SK-N-SH (cell line): ENCODE results near the gene GLIS1.

Experiments
- FOXM1 ChIP-seq: IDR thresholded peaks from 2 replicates; pipeline ENCODE4 v1.4.0; 2012; ENCODE audit warnings: low read depth, mild to moderate bottlenecking
- GATA2 ChIP-seq: sonication (generic); formaldehyde crosslinking; IDR thresholded peaks from 2 replicates; pipeline ENCODE4 v1.5.0; 2020; ENCODE audit warnings: mild to moderate bottlenecking, missing genetic modification reagents
- JUND ChIP-seq: IDR thresholded peaks from 2 replicates; pipeline ENCODE4 v1.4.0; 2012
- POLR2AphosphoS5 ChIP-seq: IDR thresholded peaks from 2 replicates; pipeline ENCODE4 v1.6.1; 2012; ENCODE audit warnings: low read depth, low read length
- RAD21 ChIP-seq: IDR thresholded peaks from 2 replicates; pipeline ENCODE4 v1.6.1; 2012; ENCODE audit warnings: mild to moderate bottlenecking, low read length
- RFX5 ChIP-seq: IDR thresholded peaks from 2 replicates; pipeline ENCODE4 v1.6.1; 2012; ENCODE audit warnings: mild to moderate bottlenecking, improper control_type of control experiment, low read length
- RXRA ChIP-seq: IDR thresholded peaks from 2 replicates; pipeline ENCODE4 v1.4.0; 2012; ENCODE audit warnings: low read depth, mild to moderate bottlenecking, borderline replicate concordance
- SMC3 ChIP-seq: IDR thresholded peaks from 2 replicates; pipeline ENCODE4 v1.6.1; 2012; ENCODE audit warnings: low read depth, low read length, improper control_type of control experiment
- YY1 ChIP-seq: IDR thresholded peaks from 2 replicates; pipeline ENCODE4 v1.4.0; 2012; ENCODE audit warnings: low read depth, mild to moderate bottlenecking
- TF ChIP-seq, protein P1 (sequence below): fragments of 200-600 bp; sonication (generic); IDR thresholded peaks from 2 replicates; pipeline ENCODE4 v1.6.1; 2017; ENCODE audit warnings: antibody characterized with exemption, mild to moderate bottlenecking, moderate library complexity
- TF ChIP-seq, protein P2 (sequence below): IDR thresholded peaks from 2 replicates; pipeline ENCODE4; 2012
- TF ChIP-seq, protein P3 (sequence below): IDR thresholded peaks from 2 replicates; pipeline ENCODE4 v1.4.0; 2012; ENCODE audit warnings: low read depth
- TF ChIP-seq, protein P4 (sequence below): IDR thresholded peaks from 2 replicates; pipeline ENCODE4 v1.6.1; 2012; ENCODE audit warnings: mild to moderate bottlenecking, low read depth, low read length, moderate library complexity

DNA sequence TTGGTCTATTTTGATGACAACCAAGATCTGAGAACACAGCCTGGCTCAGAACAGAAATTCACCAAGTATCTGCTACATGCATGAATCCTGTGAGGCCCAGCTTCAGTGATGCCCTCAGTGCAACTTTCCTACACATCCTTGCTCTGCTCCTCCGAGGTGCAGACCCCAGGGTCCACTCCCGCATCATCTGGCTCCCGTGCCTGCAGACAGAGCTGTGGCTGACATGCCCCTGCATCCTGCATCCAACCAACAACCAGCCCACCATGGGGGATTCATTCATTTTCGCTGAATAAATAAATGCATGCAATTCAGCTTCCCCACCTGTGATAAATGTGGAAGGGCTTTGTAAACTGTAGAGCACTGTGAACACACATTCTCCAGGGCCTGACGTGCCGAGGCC lies 112.3 kb downstream of the GLIS1 start:
- TF ChIP-seq GATA2 (CRISPR knock-in tag) (no peak), POLR2AphosphoS5 (no peak), JUND (no peak), RAD21 (no peak), RXRA (no peak), FOXM1 (no peak), SMC3 (no peak), RFX5 (no peak), YY1 (no peak)
- TF ChIP-seq, protein P1, sequence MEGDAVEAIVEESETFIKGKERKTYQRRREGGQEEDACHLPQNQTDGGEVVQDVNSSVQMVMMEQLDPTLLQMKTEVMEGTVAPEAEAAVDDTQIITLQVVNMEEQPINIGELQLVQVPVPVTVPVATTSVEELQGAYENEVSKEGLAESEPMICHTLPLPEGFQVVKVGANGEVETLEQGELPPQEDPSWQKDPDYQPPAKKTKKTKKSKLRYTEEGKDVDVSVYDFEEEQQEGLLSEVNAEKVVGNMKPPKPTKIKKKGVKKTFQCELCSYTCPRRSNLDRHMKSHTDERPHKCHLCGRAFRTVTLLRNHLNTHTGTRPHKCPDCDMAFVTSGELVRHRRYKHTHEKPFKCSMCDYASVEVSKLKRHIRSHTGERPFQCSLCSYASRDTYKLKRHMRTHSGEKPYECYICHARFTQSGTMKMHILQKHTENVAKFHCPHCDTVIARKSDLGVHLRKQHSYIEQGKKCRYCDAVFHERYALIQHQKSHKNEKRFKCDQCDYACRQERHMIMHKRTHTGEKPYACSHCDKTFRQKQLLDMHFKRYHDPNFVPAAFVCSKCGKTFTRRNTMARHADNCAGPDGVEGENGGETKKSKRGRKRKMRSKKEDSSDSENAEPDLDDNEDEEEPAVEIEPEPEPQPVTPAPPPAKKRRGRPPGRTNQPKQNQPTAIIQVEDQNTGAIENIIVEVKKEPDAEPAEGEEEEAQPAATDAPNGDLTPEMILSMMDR: no peak
- TF ChIP-seq, protein P2, sequence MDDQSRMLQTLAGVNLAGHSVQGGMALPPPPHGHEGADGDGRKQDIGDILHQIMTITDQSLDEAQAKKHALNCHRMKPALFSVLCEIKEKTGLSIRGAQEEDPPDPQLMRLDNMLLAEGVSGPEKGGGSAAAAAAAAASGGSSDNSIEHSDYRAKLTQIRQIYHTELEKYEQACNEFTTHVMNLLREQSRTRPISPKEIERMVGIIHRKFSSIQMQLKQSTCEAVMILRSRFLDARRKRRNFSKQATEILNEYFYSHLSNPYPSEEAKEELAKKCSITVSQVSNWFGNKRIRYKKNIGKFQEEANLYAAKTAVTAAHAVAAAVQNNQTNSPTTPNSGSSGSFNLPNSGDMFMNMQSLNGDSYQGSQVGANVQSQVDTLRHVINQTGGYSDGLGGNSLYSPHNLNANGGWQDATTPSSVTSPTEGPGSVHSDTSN: no peak
- TF ChIP-seq, protein P3, sequence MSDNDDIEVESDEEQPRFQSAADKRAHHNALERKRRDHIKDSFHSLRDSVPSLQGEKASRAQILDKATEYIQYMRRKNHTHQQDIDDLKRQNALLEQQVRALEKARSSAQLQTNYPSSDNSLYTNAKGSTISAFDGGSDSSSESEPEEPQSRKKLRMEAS: no peak
- TF ChIP-seq, protein P4, sequence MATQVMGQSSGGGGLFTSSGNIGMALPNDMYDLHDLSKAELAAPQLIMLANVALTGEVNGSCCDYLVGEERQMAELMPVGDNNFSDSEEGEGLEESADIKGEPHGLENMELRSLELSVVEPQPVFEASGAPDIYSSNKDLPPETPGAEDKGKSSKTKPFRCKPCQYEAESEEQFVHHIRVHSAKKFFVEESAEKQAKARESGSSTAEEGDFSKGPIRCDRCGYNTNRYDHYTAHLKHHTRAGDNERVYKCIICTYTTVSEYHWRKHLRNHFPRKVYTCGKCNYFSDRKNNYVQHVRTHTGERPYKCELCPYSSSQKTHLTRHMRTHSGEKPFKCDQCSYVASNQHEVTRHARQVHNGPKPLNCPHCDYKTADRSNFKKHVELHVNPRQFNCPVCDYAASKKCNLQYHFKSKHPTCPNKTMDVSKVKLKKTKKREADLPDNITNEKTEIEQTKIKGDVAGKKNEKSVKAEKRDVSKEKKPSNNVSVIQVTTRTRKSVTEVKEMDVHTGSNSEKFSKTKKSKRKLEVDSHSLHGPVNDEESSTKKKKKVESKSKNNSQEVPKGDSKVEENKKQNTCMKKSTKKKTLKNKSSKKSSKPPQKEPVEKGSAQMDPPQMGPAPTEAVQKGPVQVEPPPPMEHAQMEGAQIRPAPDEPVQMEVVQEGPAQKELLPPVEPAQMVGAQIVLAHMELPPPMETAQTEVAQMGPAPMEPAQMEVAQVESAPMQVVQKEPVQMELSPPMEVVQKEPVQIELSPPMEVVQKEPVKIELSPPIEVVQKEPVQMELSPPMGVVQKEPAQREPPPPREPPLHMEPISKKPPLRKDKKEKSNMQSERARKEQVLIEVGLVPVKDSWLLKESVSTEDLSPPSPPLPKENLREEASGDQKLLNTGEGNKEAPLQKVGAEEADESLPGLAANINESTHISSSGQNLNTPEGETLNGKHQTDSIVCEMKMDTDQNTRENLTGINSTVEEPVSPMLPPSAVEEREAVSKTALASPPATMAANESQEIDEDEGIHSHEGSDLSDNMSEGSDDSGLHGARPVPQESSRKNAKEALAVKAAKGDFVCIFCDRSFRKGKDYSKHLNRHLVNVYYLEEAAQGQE: no peak
